Left ventricle myocardium inferior (tissue), 1 donor: Measurements from ENCODE around the gene TRIM38. TPM values are rescaled to one million over a fixed set of nuclear protein-coding genes. Genes with fewer than 3 reads are reported as not detected.

Source experiments
- DNase-seq: peaks from one replicate; pipeline ENCODE4 v3.0.0-alpha.2; 2020
- H3K27ac ChIP-seq: fragments of 200-600 bp; replicated peaks from 2 replicates; pipeline ENCODE4 v1.8.0; 2021
- H3K27me3 ChIP-seq: fragments of 200-600 bp; 2 replicates; pipeline ENCODE4 v1.8.0; 2021; ENCODE audit warnings: low read depth
- H3K36me3 ChIP-seq: fragments of 200-600 bp; 2 replicates; pipeline ENCODE4 v1.8.0; 2021
- H3K4me1 ChIP-seq: fragments of 200-600 bp; 2 replicates; pipeline ENCODE4 v1.8.0; 2021
- H3K4me3 ChIP-seq: fragments of 200-600 bp; 2 replicates; pipeline ENCODE4 v1.8.0; 2021; ENCODE audit warnings: mild to moderate bottlenecking, moderate library complexity
- H3K9me3 ChIP-seq: fragments of 200-600 bp; replicated peaks from 2 replicates; pipeline ENCODE4 v1.8.0; 2021
- intact Hi-C: fragments of 100-400 bp; cut with micrococcal nuclease; formaldehyde crosslinking; loops from one replicate; pipeline ENCODE4 v1.11.0; 2022
- total RNA-seq: library from RNA; stranded (reverse); fragmentation: NEBNext Ultra II Directional; extraction: Animal tissue kit (Norgen Biotek cat#: 25700); gene quantifications from one replicate; pipeline ENCODE4 v1.2.1, GENCODE V29; 2021
- TF ChIP-seq, protein P1 (sequence below): fragments of 200-600 bp; IDR thresholded peaks from 2 replicates; pipeline ENCODE4 v1.8.0; 2021; ENCODE audit warnings: antibody characterized with exemption, mild to moderate bottlenecking, borderline replicate concordance
- donor health status: DM: no; HTN: yes; CAD: no; lungs with severe emphysema.

TRIM38 gene
- total RNA-seq, 1 donor from 2014 or later = 2.2 TPM

GRCh38 chr6:25965058-25965457 is 2.5 kb downstream of the TRIM38 start:
- intact Hi-C loops = no loop called here
- Histone ChIP-seq H3K4me1 (peaks cover 72% of the 10 kb centered on the region), H3K4me3 (peak overlapping the region; percentile 75), H3K36me3 (peaks cover 49% of the 10 kb centered on the region), H3K9me3 (peaks cover 9% of the 10 kb centered on the region), H3K27me3 (no peaks in the 10 kb centered on the region), H3K27ac (no peak overlapping the region)
- TF ChIP-seq, protein P1, sequence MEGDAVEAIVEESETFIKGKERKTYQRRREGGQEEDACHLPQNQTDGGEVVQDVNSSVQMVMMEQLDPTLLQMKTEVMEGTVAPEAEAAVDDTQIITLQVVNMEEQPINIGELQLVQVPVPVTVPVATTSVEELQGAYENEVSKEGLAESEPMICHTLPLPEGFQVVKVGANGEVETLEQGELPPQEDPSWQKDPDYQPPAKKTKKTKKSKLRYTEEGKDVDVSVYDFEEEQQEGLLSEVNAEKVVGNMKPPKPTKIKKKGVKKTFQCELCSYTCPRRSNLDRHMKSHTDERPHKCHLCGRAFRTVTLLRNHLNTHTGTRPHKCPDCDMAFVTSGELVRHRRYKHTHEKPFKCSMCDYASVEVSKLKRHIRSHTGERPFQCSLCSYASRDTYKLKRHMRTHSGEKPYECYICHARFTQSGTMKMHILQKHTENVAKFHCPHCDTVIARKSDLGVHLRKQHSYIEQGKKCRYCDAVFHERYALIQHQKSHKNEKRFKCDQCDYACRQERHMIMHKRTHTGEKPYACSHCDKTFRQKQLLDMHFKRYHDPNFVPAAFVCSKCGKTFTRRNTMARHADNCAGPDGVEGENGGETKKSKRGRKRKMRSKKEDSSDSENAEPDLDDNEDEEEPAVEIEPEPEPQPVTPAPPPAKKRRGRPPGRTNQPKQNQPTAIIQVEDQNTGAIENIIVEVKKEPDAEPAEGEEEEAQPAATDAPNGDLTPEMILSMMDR = no peak
- DNase-seq = no peak

- H3K4me1 ChIP-seq = peaks cover 83% of the 10 kb centered on the region
- intact Hi-C loops = no loop called here
- no peaks in the 10 kb centered on the region for H3K27me3 ChIP-seq
- TF ChIP-seq, protein P1 = no peak
- no peak for DNase-seq
- no peaks in the 10 kb centered on the region for H3K9me3 ChIP-seq
- H3K36me3 ChIP-seq = peaks cover 62% of the 10 kb centered on the region
- H3K4me3 ChIP-seq = no peak overlapping the region
- H3K27ac ChIP-seq = no peak overlapping the region
Observed at GRCh38 chr6:25966711-25967110, 4.1 kb downstream of the TRIM38 start.

- Histone ChIP-seq H3K4me1 (peaks cover 75% of the 10 kb centered on the region), H3K4me3 (no peak overlapping the region), H3K36me3 (peaks cover 83% of the 10 kb centered on the region), H3K27me3 (no peaks in the 10 kb centered on the region), H3K27ac (no peak overlapping the region), H3K9me3 (no peaks in the 10 kb centered on the region)
- TF ChIP-seq, protein P1 = no peak
- intact Hi-C loops = no loop called here
- DNase-seq = no peak
Observed at GRCh38 chr6:25968769-25969168, 6.2 kb downstream of the TRIM38 start.

DNA sequence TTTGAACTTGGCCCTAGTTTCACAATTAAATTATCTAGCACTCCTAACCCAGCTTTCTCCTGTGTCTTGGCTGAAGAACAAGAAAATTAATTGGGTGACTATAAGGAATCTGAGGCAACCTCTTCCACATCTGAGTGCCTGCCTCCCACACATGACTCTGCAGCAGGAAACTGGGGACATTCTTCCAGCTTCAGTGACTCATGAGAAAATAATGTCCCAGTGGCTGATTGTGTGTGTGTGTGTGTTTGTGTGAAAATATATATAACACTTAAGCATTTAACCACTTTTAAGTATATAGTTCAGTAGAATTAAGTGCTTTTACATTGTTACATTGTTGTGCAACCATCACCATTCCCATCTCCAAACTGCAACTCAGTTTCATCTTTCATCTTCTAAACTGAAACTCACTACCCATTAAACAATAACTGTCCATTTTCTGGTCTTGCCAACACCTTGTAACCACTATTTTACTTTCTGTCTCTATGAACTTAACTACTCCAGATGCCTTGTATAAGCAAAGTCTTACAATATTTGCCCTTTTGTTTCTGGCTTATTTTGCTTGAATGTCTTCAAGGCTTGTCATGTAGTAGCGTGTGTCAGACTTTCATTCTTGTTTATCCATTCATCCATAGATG is 8.7 kb downstream of the TRIM38 start:
- DNase-seq = no peak
- H3K9me3 ChIP-seq = no peaks in the 10 kb centered on the region
- TF ChIP-seq, protein P1 = no peak
- no peaks in the 10 kb centered on the region for H3K27me3 ChIP-seq
- peaks cover 89% of the 10 kb centered on the region for H3K36me3 ChIP-seq
- intact Hi-C loops = no loop called here
- H3K4me1 ChIP-seq = peaks cover 50% of the 10 kb centered on the region
- H3K27ac ChIP-seq = peak overlapping the region; percentile 60
- no peak overlapping the region for H3K4me3 ChIP-seq

GRCh38 chr6:25972128-25972527 is 9.5 kb downstream of the TRIM38 start:
- H3K27ac ChIP-seq = peak overlapping the region; percentile 60
- peaks cover 89% of the 10 kb centered on the region for H3K36me3 ChIP-seq

More at GRCh38 chr6:25972128-25972527, 9.5 kb downstream of the TRIM38 start:
- intact Hi-C loops = no loop called here
- Histone ChIP-seq H3K4me3 (no peak overlapping the region), H3K27me3 (no peaks in the 10 kb centered on the region), H3K4me1 (peaks cover 42% of the 10 kb centered on the region), H3K9me3 (no peaks in the 10 kb centered on the region)
- no peak for DNase-seq
- TF ChIP-seq, protein P1 = no peak
